Activated T-cell treated with anti-CD3 and anti-CD28 coated beads for 24 hours (primary cell): ENCODE results near the gene KSR2.

Source experiments
- DNase-seq: peaks from one replicate; pipeline ENCODE4 v3.0.0-alpha.2; 2020; ENCODE audit warnings: low read depth

KSR2 gene

DNA sequence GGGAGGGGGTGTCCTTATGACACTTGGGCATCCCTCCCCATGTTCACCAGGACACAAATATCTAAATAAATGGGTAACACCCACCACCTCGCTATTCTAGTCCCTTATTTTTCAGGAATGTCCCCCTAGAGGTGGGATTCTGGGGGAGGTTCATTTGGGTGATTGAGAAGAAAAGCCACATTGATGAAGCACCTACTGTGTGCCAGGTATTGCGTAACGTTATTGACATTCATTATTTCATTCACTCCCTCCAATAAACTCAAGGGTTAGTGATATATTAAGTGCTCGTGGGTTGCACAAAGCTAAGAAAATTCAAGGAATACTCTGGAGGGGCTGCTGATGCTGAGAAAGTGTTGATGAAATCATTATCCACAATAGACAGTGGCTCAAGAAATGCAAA is 514.8 kb downstream of the KSR2 start:
- DNase-seq: no peak

DNA sequence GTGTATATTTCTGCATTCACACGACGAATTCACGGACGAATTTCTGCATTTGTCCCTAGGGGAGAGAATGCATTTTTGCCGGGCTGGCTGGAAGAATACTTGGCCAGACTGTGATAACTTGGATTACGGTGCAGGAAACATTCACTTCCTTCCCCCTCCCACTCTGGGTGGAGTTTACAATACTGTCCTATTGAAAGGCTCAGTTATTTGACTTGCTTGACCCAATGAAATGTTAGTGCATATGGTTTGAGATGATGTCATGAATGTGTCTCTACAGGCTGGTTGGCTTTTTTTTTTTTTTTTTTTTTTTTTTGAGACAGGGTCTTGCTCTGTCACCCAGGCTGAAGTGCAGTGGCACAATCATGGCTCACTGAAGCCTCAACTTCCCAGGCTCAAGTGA is 516.7 kb downstream of the KSR2 start:
- no peak for DNase-seq

DNA sequence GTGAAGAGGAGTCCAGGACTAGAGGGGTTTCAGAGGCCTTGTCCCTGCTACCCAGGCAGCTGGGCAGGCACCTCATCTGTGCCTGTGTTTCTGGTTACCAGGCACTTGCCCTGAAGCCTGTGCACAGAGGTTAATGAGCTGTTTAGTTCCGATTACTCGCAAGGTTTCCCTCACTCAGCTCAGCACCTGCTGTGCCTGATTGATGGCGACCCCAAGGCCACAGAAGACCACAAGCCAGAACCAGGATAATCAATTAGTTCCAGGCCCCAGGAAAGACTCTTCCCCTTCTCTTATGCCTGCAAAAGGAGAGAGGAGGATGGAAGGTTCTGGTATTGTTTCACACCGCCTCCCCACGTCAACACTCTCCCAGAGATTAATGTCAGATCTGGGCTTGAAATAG is 518.6 kb downstream of the KSR2 start:
- no peak for DNase-seq

DNA sequence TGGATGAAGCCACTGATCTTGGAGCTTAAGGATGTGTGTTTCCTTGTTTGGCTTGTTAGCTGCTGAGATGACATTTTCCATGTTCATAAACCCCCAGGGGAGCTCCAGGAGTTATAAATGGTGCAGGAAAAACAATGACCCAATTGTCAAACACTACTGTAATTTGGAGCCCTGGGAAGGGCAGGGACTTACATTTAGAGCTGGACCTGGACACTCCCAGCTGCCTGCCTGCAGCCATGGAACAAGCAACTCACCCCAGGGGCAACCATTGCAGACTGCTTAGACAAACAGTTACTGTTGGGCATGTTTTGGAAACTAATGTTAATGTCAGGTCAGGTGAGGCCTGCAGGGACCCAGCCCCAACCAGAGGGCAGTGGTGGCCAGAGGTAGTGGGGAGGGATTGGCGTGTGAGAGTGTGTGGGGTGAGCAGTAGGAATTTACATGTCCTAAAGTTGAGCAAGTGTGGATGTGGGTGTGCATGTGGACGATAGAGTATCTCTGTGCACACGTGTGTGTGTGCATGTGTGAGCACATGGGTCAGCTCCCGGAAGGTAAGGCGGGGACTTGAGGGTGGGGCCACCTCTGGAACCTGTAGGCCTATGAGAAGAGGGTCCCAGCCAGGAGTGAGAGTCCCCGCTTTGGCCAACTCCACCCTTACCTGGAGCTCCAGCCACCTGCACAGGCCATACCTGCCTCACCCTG is 521.0 kb downstream of the KSR2 start:
- DNase-seq: no peak

DNA sequence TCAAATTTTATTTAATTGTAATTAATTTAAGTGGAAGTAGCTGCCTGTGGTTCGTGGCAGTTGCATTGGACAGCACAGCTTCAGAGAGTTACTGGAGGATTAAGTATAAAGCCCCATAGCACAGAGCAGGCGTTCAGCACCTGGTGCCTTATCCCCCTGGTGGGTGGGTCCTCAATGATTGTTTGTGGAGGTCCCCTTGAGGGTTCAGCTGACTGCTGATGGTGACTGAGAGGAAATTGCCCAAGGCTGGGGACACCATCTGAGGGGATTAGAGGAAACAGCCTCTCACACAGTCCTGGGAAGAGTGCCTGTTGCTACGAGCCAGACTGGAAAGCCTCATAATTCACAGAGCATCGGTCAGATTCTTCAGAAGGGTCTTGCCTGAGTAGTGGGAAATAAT is 524.0 kb downstream of the KSR2 start:
- DNase-seq: no peak

DNA sequence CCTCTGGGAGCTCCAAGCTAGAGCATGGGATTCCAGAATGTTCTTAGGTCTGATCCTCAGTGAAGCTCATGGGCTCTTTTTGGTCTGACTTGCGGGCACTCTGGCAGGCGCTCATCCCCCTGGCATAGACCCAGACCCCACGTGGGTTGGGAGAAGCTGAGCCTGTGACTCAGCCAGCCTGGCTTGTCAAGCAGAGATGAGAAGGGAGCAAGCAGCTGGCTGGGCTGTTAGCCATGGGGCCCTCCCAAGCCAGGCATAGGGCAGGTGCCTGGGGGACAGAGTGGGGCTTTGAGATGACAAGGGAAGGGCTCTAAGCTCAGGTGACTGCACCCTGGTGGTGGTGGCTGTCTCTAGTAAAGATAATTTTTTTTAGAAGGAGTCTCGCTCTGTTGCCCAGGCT is 527.0 kb downstream of the KSR2 start:
- no peak for DNase-seq

DNA sequence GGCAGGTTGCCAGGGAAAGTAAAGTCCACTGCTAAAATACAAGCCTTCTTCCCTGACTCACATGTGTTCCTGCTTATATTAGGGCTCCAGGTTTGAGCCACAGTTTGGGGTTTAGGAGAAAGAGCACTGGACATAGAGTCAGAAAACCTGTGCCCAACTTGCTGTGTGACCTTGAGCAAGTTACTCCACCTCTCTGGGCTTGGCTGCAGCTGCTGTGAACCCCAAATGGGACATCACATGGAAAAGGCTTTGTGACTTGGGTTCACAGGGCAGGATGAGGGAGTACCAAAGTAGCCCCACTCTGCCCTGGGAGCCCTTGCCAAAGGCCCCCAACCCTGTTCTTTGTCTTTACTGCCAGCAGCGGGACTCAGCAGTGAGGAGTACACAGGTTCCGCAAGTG is 528.4 kb downstream of the KSR2 start:
- no peak for DNase-seq

DNA sequence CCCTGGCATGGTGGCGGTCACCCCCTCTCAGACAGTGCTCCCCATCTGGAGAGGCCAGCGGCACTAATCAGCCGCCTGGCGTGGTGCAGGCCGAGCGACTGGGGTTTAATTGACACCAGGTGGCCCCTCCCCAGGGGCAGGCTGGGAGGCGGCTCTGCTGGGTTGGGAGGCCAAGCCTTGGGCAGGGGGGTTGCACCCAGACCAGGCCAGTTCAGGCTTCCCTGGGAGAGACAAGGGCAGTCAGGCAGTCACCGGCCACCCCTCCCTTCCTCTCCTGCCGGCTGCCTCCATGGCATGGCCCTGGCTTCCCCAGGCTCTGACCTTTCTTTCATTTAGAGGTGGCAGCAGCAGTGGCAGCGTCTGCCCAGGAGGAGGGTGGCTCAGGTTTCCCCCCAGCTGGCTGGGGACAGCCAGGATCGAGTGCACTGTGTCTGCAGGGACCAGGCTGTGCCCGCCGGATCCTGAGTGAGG is 529.2 kb downstream of the KSR2 start:
- no peak for DNase-seq

DNA sequence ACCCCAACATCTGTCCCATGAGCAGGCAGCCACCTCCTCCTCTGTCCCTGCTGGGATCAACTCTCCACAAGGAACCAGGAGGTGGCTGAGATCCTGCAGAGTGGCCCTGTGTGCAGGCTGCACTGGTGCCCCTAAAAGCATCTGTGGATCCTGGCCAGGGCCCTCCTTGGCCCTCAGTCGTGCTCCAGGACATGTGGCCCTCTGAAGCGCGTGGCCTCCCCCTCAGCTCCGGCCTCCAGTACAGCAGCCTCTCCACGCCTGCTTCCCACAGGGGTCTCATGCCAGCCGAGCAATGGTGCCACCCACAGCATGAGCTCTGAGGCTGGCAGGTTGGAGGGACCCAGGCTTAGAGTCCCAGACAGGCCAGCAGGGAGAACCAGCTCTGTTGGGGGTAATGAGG is 530.0 kb downstream of the KSR2 start:
- no peak for DNase-seq

DNA sequence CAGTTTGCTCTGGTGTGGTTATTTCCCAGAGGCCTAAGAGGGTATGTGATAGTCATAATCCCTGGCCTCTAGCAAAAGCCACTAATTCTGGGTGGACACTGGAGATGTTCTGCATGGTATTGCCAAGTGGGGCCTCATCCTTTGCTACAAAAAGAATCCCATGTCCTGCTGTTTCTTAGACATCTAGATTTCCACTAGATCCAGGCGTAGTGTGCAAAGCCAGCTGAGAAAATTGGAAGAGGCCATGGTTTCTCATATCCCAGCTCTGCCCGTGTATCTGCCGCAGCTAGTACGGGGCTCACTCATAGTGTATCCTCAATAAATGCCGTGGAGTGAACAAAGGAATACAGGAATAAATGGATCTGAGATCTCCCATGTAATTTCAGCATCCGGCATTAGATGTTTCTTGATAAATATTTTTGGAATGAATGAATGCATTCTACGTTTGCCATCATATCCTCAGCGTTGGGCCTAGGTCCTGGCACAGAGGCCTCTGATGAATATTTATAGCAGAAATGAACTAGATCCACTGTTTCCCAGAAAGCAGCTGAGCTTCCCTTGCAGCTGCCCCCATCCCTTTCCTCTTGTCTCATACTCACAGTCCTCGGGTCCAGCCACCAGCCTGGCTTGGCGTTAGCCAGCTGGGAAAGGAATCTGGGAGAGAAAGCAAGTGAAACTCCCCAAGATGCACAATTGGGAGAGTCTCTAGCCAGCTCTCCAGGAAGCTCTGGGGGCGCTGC is 531.1 kb downstream of the KSR2 start:
- DNase-seq: no peak

DNA sequence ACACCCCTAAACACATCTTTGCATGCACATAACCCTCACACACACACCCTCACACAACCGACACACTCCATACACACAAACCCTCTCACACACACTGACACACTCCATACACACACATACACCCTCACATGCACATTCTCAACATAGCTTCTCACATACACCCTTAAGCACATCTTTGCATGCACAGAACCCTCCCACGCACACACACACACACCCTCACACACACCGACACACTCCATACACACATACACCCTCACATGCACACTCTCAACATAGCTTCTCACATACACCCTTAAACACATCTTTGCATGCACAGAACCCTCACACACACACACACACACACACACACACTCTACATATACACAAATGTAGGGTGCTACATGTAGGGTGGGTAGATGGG is 534.9 kb downstream of the KSR2 start:
- no peak for DNase-seq

DNA sequence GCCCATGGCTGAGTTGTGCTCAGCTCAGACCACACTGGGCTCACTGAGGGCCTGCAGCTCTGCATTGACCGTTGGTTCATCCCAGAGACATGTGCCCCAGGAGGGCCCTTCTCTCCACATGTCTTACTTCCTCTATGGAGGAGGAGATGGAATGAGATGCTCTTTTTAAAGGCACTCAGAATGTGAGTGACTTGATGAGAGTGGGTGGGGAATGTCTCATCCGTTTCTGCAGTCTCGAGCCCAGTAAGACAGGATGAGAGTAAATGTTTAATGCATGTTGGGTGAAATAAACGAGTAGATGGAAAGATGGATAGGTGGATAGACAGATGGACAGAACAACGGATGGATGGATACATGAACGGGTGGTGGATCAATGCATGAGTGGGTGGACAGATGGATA is 538.5 kb downstream of the KSR2 start:
- DNase-seq: no peak

DNA sequence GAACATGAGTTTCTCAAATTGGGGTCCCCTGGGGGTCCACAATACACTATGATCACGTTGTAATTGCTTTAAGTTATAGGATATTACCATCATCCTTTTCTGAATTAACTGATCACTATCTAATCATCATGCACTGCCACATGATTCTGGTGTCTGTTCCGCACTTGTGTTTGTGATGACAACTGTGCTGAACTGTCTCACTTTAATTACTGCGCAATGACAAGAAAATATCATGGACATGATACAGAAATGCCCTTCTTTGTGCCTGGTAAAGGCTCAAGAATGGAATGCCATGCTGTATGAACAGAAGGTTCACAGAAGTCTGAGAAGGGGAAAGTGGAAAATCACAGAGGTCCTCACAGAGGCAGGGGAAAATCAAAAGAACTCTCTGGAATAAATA is 541.6 kb downstream of the KSR2 start:
- DNase-seq: no peak

DNA sequence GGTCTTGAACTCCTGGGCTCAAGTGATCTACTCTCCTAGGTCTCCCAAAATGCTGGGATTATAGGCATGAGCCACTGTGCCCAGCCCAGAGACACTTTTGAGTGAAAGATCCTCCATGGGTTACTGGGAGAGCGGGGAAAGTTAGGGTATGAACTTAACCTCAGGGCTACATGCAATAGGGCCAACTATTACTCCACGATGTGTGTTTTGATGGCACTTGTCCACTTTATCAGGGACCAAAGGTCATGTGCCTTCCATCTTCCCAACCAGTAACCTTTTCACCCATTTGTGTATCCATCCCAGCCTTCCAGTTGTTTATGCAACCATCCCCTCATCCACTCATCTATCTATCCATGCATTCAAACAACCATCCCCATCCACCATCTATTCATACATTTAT is 546.8 kb downstream of the KSR2 start:
- DNase-seq: no peak

DNA sequence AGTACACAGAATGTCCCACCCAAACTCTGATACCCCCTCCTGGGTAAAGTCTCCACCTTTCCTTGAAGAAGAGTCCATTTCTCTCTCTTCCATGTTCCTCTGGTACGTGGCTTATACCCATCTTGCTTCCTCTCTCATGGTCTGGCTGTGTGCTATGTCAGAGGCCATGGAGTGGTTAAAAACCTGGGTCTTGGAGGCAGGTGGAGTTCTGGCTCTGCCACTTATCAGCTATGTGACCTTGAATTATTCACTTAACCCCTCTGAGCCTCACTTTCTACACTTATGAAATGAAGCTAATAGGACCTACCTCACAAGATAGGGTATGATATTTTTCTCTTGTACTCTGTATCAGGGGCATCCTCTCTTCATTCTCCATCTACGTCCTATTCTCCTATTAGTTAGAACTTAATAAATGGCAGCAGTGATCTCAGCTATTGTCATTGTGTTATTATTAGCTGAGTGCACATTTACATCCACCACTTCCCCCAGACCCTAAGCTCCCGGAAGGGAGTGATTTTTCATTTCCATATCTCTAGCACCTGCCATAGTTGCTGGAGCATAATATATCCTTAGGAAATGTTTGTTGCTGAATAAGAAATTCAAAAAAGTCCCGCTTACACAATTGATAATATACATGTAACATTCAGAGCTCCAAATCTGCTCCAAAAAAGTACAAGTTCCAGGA is 547.6 kb downstream of the KSR2 start:
- no peak for DNase-seq

DNA sequence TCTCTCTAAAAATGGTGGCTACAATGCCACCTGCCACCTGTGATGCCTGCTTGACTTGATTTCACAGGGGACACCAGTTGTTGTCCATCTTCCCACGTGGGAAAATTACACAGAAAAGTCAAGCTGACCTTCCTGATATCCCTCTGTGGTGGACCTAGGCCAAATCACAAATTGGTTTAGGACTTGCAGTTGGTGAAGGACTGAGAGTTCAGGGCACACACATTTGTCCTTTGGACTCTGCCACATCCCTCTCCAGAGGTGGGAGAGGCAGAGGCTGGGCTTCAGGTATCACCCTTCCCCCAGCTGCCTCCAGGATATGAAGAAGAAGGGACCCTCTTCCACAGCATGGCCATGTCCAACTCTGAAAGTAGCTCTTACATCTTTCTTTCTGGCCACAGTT is 551.8 kb downstream of the KSR2 start:
- no peak for DNase-seq

DNA sequence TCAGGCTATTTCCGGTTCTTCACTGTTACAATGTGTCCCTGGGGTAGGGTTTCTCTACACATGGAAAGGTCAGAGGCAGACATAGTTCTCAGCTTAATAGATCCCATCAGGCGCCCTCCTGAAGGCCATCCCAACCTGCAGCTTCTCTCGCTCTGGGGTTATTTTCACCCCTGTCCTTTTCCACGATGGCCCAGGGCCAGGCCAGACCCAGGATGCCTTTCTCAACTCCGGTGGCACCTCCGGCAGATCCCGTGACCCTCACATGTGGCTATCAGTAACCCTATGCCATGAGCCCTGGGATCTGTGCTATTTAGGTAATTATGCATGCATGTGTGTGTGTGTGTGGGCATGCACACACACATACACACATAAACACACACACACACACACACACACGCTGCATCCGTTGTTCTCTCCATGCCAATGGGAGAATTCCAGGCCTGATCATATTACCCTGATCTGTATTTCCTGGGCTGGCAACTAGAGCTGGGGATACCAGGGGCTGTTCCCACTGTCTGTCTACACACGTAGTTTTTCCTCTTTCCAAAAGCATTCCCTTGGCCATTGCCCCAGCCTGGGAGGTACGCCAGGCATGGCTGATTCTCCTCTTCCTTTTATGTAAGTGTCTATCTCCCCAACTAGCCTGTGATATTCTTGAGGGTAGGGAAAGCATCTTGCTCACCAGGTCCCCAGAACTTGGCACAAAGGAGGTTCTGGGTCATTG is 556.2 kb downstream of the KSR2 start:
- DNase-seq: no peak

DNA sequence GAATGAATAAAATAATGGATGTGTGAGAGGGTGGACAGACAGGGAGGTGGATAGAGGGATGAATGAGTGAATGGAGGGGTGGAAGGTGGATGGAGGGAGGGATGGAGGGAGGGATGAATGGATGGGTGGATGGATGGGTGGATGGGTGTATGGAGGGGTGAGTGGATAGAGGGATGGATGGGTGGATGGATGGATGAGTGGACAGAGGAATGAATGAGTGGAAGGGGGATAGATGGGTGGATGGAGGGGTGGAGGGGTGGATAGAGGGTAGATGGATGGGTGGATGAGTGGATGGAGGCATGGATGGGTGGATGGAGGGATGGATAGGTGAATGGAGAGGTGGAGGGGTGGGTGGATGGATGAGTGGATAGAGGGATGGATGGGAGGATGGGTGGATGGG is 559.5 kb downstream of the KSR2 start:
- no peak for DNase-seq

DNA sequence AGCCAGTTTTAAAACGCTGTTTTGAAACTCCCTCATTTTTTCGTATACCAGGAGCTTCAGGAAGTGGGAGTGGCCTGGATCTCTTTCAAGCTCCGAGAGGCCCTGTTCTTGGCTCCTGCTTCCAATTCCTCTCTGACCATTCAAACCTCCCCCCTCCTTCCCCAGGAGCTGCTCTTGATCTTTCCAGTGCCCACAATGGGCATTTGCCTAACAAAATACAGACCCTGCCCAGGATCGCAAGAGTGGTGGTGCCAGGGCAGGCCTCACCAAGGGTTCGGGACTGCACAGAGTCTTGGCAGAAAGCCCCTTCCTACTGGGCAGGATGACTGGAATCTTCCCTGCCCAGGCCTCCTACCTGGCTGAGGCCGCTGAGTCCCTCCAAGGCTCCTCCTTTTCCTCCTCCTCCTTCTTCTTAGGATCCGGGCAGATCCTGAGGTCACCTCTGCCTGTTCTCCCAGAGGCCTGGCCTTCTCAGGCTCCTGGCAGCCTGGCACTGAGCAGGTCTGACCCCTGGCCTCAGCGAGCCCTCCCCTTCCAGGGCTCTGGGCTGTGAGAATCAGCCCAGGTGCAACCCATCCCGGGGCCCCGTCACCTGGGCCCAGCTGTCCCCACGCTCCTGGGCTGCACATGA is 560.5 kb downstream of the KSR2 start:
- DNase-seq: no peak

DNA sequence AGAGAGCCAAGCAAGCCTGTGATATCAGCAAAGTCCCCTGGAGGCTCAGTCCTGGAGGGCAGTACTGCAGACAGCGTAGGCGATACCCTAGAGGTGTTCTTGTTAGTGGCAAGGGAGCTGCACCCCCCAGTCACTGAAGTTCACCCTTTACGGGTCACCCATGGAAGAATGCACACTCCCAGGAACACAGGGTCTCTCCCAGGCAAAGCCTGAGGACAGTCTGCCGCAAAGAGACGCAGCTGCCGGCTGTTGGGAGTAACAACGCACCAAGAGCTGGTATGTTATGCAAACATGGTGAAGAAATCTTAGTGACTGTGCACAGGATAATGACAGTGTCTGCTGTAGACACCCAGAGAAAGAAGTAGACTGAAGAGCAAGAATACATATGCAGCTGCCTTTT is 563.9 kb downstream of the KSR2 start:
- no peak for DNase-seq

DNA sequence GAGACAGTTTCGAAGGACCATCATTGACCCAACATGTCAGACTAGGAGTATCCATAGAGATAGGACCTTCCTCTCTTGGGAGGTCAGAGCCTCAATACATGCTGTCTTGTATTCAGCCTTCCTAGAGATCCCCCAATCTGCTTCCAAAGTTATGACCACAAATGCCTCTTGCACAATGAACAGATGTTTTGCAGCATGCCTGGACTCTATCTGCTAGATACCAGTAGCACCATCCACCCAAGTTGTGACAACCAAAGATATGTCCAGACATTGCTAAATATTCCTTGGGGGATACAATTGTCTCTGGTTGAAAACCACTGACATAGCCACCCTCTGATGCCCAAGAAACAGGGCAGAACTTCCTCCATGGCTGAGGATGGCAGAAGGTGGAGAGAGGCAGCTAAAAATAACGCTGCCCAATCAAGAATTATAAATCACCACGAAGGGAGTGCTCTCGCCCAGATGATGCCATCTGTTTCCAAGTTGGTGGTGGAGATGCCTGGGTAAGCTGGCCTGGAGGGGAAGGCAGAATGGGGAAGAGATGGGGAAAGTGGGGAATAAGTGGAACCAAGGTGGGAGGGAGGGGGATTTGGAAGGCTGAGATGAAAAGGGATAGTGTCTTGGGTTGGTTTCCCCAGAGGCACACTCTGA is 564.5 kb downstream of the KSR2 start:
- DNase-seq: no peak
